GM19372 (cell line): ENCODE measurements around the gene ASGR2.

Experiments used
- ATAC-seq: cut with Tn5 transposase; IDR thresholded peaks from one replicate; pipeline ENCODE4 v1.9.1; 2021; ENCODE audit warnings: mild to moderate bottlenecking, low read depth, moderate library complexity; ENCODE audit not compliant: unreplicated experiment

ASGR2 gene

DNA sequence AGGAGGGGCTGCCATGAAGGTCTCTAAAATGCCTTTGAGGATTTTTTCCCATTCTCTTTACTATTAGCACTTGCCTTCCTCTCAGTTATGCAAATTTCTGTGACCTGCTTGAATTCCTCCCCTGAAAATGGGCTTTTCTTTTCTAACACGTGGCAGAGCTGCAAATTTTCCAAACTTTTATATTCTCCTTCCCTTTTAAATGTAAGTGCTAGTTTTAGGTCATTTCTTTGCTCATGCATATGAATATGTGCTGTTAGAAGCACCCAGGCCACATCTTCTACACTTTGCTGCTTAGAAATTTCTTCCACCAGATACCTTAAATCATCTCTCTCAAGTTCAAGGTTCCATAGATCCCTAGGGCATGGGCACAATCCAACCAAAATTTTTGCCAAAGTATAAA lies 46.4 kb downstream of the ASGR2 start:
- no peak for ATAC-seq

DNA sequence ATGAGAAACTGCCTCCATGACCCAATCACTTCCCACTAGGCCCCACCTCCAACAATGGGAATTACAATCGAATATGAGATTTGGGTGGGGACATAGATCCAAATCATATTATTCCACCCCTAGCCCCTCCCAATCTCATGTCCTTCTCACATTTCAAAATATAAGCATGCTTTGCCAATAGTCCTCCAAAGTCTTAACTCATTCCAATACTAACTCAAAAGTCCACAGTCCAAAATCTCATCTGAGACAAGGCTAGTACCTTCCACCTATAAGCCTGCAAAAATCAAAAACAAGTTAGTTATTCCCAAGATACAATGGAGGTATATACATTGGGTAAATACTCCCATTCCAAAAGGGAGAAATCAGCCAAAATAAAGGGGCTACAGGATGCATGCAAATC lies 47.4 kb downstream of the ASGR2 start:
- ATAC-seq = no peak

DNA sequence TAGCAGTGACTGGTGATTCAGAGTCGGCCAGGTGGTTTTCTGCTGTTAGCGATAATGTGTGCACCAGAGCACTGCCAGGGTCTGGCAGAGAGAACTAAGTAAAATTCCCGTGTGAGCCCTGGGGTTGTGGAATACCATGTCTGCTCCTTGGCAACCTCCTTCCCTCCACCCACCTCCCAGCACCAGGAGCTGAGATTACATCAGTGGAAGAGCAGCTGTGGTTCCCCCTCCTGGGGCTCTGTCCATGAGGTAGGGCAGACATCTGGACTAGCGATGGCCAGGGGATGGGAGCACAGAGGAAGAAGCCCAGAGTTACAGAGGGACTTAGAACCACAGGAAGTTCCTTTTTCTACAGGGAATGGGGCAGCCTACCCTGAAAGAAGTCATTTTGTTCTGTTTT lies 50.4 kb downstream of the ASGR2 start:
- ATAC-seq = no peak

DNA sequence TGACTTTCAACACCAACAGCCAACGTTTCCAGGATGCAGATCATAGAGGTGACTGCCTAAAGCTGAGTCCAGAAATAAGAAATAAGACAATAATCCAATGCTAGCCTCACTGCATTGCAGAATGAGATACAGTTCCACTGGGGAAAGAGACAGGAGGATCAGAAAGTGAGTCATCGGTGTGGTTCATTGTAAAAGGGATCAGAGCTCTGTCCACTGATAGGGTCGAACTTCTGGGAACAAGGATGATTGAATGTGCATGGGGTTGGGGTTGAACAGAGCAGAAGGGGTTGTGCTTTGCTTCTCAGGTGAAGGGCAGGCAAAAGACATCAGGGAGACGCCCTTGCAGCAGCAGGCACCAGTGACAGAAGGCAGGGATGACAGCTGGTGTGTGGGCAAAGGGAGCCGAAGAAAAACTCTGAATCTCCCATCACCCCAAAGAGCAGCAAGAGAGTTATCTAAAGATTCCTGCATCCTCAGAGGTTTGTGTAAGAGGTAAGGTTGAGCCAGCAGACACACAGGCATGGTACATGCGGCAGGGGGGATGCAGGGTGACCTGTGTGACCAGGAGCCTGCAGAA lies 51.0 kb downstream of the ASGR2 start:
- no peak for ATAC-seq

DNA sequence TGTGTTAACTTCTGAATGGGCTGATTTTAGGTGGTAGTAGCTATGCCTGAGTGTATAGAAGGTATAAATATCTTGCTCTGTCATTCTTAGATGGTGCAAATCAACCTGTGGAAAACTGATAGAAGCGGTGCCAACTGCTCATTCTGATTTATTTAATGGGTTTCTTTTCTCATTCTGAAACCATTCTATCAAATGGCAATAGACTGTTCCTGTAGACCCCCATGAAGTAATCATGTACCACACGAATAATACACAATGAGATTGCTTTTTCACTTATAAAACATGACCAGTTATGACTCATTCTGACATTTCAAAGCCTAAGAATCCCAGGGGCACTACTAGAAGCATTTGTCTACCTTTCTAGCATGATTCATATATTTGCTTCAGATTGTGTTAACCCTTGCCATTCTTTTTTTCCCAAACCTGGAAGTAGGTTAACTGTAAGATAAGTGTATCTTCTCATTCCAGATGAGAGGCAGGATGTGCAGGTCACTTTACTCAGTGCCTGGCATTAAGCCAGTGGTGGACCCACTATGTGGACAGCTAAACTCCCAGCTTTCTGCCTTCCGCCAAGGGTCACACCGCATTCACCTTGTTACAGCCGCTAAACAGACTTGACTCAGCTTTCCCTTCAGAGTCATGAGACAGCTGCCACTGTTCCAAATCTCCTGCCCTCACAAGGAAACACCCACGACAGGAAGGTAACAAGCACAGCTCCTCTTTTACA lies 54.3 kb downstream of the ASGR2 start:
- no peak for ATAC-seq

DNA sequence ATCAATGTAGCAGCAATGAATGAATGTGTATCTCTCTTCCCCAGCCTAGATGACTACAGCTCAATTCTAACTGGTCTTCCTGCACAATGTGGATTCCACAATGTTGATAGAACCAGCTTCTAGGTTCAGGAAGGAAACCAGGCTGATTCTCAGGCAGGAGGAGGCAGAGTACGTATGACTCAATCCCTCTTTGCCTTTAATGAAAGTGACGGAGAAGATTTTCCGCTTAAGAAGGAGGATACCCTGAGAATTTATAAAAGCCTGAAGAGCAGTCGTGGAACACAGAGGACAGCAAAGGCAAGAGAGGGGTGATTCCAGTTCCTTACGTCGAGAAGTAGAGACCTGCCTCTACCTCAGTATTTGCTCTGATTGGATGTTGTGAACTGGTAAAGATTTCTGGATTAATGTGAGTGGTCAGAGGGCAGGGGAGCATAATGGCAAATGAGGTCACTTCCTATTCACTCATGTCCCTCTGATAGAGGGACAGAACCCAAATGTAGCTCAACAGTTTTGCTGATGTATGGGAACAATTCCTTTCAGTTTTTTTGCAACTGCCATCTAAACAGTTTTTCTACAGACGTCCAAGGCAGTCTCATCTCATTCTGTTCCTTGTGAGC lies 55.7 kb downstream of the ASGR2 start:
- no peak for ATAC-seq

DNA sequence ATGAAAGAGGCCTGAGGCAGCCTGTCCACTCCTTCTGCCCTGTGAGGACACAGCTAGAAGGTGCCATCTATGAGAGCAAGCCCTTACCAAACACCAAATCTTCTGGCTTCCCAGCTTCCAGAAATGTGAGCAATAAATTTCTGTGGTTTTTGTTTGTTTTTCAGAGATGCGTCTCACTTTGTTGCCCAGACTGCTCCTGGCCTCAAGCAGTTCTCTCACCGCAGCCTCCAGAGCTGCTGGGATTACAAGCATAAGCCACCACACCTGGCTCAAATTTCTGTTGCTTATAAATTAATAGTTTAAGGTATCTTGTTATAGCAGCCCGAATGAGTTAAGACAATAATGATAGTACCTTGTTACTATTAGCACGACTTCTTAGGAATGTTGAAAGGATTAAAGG lies 58.2 kb downstream of the ASGR2 start:
- no peak for ATAC-seq
